GM19468 (cell line): ENCODE results near the gene CLCN1.

Experiments
- ATAC-seq: cut with Tn5 transposase; IDR thresholded peaks from one replicate; pipeline ENCODE4 v1.9.1; 2021; ENCODE audit warnings: mild to moderate bottlenecking, moderate library complexity, moderate number of reproducible peaks; ENCODE audit not compliant: unreplicated experiment; ENCODE audit errors: extremely low read depth

The CLCN1 gene

GRCh38 chr7:143329471-143330170 is 13.7 kb downstream of the CLCN1 start:
- ATAC-seq, result no peak

- no peak for ATAC-seq
Observed at GRCh38 chr7:143331179-143331801, 15.4 kb downstream of the CLCN1 start.

DNA sequence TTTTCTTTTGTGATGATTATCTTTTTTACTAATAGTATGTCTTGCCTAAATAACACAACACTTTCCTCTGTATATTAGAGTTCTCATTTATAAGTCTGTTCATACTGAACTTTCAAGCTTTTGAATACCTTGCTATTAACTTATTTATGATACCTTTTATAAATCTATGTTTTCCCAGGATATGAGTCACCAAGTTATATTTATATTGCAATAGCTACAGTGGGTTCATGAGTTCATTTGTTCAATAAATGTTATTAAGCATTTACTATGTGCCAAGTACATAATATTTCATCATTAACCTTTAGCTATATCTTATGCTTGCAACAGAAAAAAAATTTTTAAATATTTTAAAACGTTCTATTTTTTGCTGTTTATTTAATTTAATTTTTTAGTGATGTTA is 18.3 kb downstream of the CLCN1 start:
- ATAC-seq, result no peak

DNA sequence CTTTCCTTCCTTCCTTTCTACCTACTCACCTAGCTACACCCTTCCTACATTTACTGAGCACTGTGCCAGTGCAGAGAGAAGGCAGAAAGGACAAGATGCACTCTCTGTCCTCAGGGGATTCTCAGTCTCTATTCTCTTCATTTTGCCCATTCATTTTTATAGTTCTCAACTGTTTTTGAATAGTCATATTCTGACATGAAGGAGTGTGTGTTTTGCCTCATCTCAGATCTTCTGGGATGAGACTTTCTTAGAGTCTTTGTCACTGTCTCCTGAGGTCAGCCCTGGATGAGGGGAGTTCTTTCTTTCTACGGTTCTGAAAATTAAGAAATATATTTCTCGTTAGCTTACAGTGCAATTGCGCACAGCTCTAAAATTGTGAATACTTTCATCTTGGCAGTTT is 21.3 kb downstream of the CLCN1 start:
- ATAC-seq, result no peak

- no peak for ATAC-seq
Observed at GRCh38 chr7:143341842-143342241, 25.9 kb downstream of the CLCN1 start.

DNA sequence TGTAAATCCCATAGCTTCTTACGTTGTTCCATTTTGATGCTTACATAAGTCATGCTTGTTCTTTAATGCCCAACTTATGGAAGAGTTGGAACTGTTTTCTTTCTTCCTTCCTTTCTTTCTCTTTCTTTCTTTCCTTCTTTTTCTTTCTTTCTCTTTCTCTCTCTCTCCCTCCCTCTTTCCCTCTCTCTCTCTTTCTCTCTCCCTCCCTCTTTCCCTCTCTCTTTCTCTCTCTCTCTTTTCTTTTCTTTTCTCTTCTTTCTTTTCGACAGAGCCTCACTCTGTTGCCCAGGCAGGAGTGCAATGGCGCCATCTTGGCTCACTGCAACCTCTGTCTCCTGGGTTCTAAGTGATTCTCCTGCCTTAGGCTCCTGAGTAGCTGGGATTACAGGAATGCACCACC is 27.7 kb downstream of the CLCN1 start:
- ATAC-seq, result no peak

DNA sequence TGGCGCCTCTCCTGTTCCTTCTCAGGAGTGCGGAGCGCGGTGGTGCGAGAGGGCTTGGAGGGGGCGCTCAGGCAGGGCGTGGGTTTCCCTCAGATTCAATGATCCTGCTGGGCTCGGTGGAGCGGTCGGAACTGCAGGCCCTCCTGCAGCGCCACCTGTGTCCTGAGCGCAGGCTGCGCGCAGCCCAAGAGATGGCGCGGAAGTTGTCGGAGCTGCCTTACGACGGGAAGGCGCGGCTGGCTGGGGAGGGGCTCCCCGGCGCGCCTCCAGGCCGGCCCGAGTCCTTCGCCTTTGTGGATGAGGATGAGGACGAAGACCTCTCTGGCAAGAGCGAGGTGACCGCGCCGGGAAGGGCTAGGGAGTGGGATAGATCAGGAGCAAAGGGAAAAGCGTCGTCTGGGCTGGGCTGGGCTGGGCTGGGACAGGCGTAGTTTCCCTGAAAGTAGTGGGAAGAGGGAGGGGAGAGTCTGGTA is 29.6 kb downstream of the CLCN1 start:
- peak; percentile 39 for ATAC-seq

DNA sequence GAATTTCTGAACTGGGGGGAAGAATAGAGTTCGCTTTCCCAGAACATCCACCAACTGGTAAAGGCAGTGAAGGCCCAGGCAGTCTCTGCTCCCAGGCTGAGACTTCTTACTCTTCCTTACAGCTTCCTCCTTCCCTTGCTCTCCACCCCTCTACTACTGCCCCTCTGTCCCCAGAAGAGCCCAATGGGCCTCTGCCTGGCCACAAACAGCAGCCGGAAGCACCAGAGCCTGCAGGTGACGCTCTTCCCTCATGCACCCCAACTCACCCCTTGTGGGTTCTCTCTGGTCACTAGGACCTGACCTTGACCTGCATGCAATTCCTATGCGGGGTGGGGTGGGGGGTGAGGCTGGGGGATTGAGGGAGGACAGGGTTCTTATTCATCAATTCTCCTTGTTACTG is 30.1 kb downstream of the CLCN1 start:
- no peak for ATAC-seq

DNA sequence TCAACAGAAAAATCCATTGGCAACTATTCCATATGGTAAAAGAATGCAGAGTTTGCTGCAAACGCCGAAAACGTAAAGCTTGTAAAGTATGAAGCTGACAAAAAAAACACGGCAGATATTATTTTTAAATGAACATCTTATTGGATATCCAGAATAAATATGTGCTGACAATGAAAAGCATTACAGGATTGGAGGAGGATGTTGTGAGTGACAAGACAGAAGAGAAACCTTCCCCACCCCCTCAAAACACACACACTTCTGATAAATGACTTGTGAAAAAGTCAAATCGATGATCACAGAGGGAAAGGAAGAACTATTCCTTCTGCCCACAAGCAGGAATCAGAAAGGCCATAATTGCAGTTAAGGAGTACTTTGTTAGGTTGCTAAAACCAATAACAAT is 32.0 kb downstream of the CLCN1 start:
- ATAC-seq, result no peak

DNA sequence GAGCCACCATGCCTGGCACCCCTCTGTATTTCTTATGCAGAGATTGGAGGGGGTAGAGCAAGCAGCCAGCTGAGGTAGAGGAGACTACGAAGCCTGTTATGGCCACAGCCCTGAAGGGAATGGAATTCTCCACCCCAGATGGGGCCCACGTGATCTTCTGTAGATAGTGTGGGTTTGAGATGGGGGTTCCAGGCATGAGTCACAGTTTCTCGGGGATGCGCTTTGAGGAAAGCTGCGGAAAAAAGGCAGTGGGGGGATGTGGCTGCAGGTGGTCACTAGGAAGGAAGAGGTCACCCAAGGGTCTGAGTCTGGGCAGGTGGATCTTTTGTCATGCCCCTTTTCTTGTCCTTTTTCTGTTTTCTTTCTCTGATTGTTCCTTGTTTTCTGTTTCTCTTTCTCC is 35.1 kb downstream of the CLCN1 start:
- ATAC-seq, result no peak

DNA sequence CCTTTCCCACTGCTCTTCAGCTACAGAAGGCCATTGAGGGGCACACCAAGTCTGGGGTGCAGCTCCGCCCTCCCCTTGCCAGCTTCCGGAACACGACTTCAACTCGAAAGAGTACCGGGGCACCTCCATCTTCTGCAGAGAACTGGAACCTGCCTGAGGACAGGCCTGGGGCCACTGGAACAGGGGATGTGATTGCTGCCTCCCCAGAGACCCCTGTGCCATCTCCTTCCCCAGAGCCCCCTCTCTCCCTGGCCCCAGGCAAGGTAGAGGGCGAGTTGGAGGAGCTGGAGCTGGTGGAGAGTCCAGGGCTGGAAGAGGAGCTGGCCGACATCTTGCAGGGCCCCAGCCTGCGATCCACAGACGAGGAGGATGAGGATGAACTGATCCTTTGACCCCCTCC is 35.7 kb downstream of the CLCN1 start:
- no peak for ATAC-seq

DNA sequence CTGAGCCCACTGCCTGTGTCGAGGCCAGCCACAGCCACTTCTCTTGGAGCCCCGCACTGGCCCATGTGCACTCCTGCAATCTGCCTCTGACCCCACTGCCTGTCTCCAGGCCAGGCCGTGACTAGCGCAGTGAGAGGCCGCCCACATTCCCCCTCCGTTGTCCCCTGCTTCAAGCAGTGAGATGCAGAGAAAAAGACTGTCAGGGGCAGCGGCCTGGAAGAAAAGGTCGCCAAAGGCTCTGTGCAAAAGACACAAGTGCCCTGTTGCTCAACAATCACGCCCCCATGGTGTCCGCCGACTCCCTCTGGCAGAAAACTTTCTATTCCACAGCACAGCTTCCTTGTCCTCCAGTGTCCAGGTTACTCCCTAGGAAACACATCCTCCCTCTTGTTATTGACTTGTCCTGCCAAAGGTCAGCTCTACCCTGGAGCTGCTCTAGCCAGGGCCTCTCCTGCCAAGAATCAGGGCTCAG is 36.7 kb downstream of the CLCN1 start:
- no peak for ATAC-seq

DNA sequence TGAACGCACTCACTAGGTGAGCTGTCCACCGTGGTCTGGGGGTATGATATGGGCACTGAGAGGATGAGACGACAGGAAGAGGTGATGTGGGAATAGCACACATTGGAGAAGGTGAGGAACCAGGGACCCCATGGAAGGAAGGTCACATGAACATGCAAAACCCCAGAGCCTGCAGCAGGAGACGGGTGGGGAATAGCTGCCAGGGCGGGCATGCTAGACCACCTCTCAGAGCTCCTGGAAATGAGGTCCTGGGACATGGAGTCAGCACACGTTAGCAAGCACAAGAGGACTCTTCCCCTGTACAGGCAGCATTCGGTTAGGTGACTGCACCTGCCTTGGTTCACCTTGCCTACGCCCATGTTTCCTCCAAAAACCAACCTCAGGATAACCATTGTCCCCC is 38.5 kb downstream of the CLCN1 start:
- ATAC-seq, result no peak

DNA sequence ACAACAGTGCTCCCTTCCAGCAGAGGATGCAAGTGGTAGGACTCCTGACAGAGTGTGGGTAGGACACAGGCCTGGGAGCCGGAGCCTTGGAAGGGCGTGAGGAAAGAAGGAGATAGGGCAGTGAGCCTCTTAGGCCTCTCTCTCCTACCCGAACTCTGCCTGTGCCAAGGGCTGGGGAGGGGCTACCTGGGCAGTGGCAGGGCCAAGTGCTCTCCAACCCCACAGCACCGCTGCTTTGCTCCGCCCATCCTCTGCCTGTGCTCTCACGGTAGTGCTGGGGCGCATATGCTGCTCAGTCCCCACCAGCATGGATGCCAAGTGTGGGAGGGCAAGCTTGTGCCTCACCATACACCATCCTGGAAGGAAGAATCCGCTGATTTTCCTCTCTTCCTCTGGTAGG is 39.1 kb downstream of the CLCN1 start:
- no peak for ATAC-seq

- no peak for ATAC-seq
Observed at GRCh38 chr7:143355450-143356385, 39.8 kb downstream of the CLCN1 start.

DNA sequence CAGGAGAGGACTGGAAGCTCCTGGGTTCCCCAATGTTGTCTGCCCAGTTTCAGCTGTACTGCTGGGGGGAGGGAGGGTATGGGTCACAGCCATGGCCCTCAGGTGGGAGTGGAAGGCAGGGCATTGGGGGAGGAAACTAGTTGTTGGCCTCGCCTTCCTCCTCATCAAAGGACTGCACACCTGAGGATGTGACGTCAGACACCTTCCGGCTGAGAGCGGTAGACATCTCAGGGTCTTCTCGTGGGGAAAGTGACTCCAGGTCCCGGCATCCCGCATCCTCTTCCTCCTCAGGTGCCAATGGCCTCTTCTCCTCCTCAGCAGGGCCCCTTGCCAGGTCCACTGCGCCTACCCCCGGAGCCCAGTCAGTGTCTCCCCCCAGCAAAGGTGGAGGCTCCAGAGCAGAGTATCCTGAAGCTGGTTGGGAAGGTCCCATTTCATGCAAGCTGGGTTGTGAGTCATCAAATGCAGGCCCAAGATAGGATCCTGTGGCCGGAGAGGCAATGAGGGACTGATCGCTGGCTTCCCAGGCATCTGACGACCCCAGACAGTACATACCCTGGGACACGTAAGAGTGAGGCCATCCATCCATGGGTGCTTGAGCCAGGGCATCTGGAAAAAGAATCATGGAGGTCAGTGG is 40.6 kb downstream of the CLCN1 start:
- no peak for ATAC-seq

DNA sequence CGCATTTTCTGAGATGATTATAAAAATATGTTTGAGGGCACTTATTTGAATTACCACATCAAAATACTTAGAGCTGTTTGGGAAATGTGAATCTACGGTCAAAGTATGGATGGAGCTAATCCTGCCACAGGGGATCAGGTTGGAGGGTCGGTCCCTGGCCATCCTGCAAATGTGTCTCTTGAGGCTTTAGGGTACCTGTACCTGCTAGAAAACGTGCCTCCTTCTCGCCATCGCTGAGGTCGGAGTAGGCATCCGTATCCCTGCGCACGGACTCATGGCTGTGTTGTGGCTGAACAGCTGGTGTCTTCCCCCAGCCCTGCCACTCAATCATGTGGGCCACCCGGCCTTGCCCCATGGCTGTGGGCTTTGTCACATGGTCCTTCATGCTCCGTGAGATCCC is 42.7 kb downstream of the CLCN1 start:
- no peak for ATAC-seq

DNA sequence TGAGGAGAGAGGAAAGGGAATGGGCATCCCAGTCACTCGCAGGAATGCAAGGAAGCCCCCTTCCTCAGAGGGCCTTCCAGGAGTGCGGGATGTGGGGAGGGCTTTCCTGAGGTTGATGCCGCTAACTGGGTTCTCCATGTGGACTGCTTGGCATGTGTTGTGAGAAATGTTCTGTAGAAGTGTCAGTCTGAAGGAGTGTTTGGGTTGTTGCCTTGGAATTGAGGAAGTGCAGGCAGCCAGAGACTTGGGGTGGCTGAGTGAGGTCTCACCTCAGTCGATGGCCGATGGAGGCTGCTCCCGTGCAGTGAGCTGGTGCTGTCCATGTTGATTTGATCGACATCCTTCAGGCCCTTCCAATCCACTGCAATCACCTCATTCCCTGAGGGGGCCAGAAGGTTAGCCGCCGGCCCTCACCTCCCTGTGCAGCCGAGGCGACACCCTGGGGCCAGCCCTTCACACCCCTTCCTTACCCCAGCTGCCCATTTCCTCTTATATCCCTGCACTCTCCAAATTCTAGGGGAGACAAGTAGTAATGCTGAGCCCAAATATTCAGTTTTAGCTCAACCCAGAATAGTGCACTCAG is 44.0 kb downstream of the CLCN1 start:
- no peak for ATAC-seq

GRCh38 chr7:143360788-143361551 is 45.1 kb downstream of the CLCN1 start:
- ATAC-seq, result no peak
